Measurements from ENCODE around the gene SLC25A3. TPM values are rescaled to one million over a fixed set of nuclear protein-coding genes. Genes with fewer than 3 reads are reported as not detected.
"Not testable (repeated sequence)": the region's sequence is repeated elsewhere in the genome, so short reads cannot be mapped to it uniquely, and the experiment has no call there.

The SLC25A3 gene
- total RNA-seq, 1 donor from 2014 or later: 666 TPM

- peak overlapping the region; percentile 98 for H3K27ac ChIP-seq (ENCODE audit: low read depth, low read length)
- H3K4me3 ChIP-seq (ENCODE audit: low read length in 3 of 3): peak overlapping the region; percentile 67 to 99 (median 92)
- no peaks in the 10 kb centered on the region for H3K27me3 ChIP-seq (ENCODE audit: control insufficient read depth in 3 of 3, insufficient read depth in 3 of 3, low read length in 3 of 3)
- H3K36me3 ChIP-seq (ENCODE audit: control insufficient read depth in 3 of 3, insufficient read depth in 3 of 3, low read length in 3 of 3): peaks cover 19 to 21% (median 20%) of the 10 kb centered on the region in 3 donors
- peaks cover 12 to 16% (median 13%) of the 10 kb centered on the region in 3 donors for H3K4me1 ChIP-seq (ENCODE audit: control insufficient read depth in 3 of 3, insufficient read depth in 3 of 3, low read length in 3 of 3)
- no peaks in the 10 kb centered on the region for H3K9me3 ChIP-seq (ENCODE audit: control insufficient read depth in 3 of 3, low read length in 3 of 3)
- H3K9ac ChIP-seq (ENCODE audit: low read depth in 1 of 3, low read length in 3 of 3): peak overlapping the region; percentile 75 to 89 (median 82)
Observed at GRCh38 chr12:98592825-98593322, 612 bp upstream of the SLC25A3 start.

- Histone ChIP-seq H3K27me3 (ENCODE audit: control insufficient read depth in 3 of 3, insufficient read depth in 3 of 3, low read length in 3 of 3) (no peaks in the 10 kb centered on the region), H3K4me1 (ENCODE audit: control insufficient read depth in 3 of 3, insufficient read depth in 3 of 3, low read length in 3 of 3) (peaks cover 12 to 16% (median 13%) of the 10 kb centered on the region in 3 donors), H3K27ac (ENCODE audit: low read depth, low read length) (peak overlapping the region; percentile 98), H3K9ac (ENCODE audit: low read depth in 1 of 3, low read length in 3 of 3) (peak overlapping the region; percentile 99 to 100 (median 100)), H3K36me3 (ENCODE audit: control insufficient read depth in 3 of 3, insufficient read depth in 3 of 3, low read length in 3 of 3) (peaks cover 23 to 31% (median 28%) of the 10 kb centered on the region in 3 donors), H3K4me3 (ENCODE audit: low read length in 3 of 3) (peak overlapping the region; percentile 87 to 99 (median 98)), H3K9me3 (ENCODE audit: control insufficient read depth in 3 of 3, low read length in 3 of 3) (no peaks in the 10 kb centered on the region)
Observed at GRCh38 chr12:98594050-98594835, 757 bp downstream of the SLC25A3 start.

- Histone ChIP-seq H3K27ac (ENCODE audit: low read depth, low read length) (peak overlapping the region; percentile 98), H3K9me3 (ENCODE audit: control insufficient read depth in 3 of 3, low read length in 3 of 3) (no peaks in the 10 kb centered on the region), H3K4me3 (ENCODE audit: low read length in 3 of 3) (peak overlapping the region; percentile 87 to 99 (median 98)), H3K36me3 (ENCODE audit: control insufficient read depth in 3 of 3, insufficient read depth in 3 of 3, low read length in 3 of 3) (peaks cover 33 to 41% (median 40%) of the 10 kb centered on the region in 3 donors), H3K27me3 (ENCODE audit: control insufficient read depth in 3 of 3, insufficient read depth in 3 of 3, low read length in 3 of 3) (no peaks in the 10 kb centered on the region), H3K4me1 (ENCODE audit: control insufficient read depth in 3 of 3, insufficient read depth in 3 of 3, low read length in 3 of 3) (peaks cover 12 to 16% (median 13%) of the 10 kb centered on the region in 3 donors), H3K9ac (ENCODE audit: low read depth in 1 of 3, low read length in 3 of 3) (peak overlapping the region; percentile 99 to 100 (median 100))
Observed at GRCh38 chr12:98595243-98595988, 1.9 kb downstream of the SLC25A3 start.

- peaks cover 47 to 60% (median 57%) of the 10 kb centered on the region in 3 donors for H3K36me3 ChIP-seq (ENCODE audit: control insufficient read depth in 3 of 3, insufficient read depth in 3 of 3, low read length in 3 of 3)
- not testable (repeated sequence) for H3K9ac ChIP-seq (ENCODE audit: low read depth in 1 of 3, low read length in 3 of 3); H3K4me3 ChIP-seq (ENCODE audit: low read length in 3 of 3); H3K9me3 ChIP-seq (ENCODE audit: control insufficient read depth in 3 of 3, low read length in 3 of 3); H3K27me3 ChIP-seq (ENCODE audit: control insufficient read depth in 3 of 3, insufficient read depth in 3 of 3, low read length in 3 of 3); H3K27ac ChIP-seq (ENCODE audit: low read depth, low read length)
- peaks cover 12 to 16% (median 13%) of the 10 kb centered on the region in 3 donors for H3K4me1 ChIP-seq (ENCODE audit: control insufficient read depth in 3 of 3, insufficient read depth in 3 of 3, low read length in 3 of 3)
Observed at GRCh38 chr12:98597313-98597712, 3.8 kb downstream of the SLC25A3 start.

- Histone ChIP-seq H3K27ac (ENCODE audit: low read depth, low read length) (no peak overlapping the region), H3K4me1 (ENCODE audit: control insufficient read depth in 3 of 3, insufficient read depth in 3 of 3, low read length in 3 of 3) (peaks cover 0 to under 1% (median 0%) of the 10 kb centered on the region in 3 donors)
Observed at GRCh38 chr12:98601924-98602323, 8.4 kb downstream of the SLC25A3 start.

GRCh38 chr12:98606359-98606988, 13.0 kb downstream of the SLC25A3 start:
- no peak overlapping the region for H3K27ac ChIP-seq (ENCODE audit: low read depth, low read length)

More at GRCh38 chr12:98601924-98602323, 8.4 kb downstream of the SLC25A3 start:
- no peak overlapping the region for H3K9ac ChIP-seq (ENCODE audit: low read depth in 1 of 3, low read length in 3 of 3)
- H3K9me3 ChIP-seq (ENCODE audit: control insufficient read depth in 3 of 3, low read length in 3 of 3): no peaks in the 10 kb centered on the region
- H3K27me3 ChIP-seq (ENCODE audit: control insufficient read depth in 3 of 3, insufficient read depth in 3 of 3, low read length in 3 of 3): no peaks in the 10 kb centered on the region
- H3K4me3 ChIP-seq (ENCODE audit: low read length in 3 of 3): no peak overlapping the region
- peaks cover 49 to 70% (median 66%) of the 10 kb centered on the region in 3 donors for H3K36me3 ChIP-seq (ENCODE audit: control insufficient read depth in 3 of 3, insufficient read depth in 3 of 3, low read length in 3 of 3)

GRCh38 chr12:98610596-98610995, 17.1 kb downstream of the SLC25A3 start:
- H3K4me1 ChIP-seq (ENCODE audit: control insufficient read depth in 3 of 3, insufficient read depth in 3 of 3, low read length in 3 of 3): no peaks in the 10 kb centered on the region
- no peaks in the 10 kb centered on the region for H3K9me3 ChIP-seq (ENCODE audit: control insufficient read depth in 3 of 3, low read length in 3 of 3)
- no peak overlapping the region for H3K9ac ChIP-seq (ENCODE audit: low read depth in 1 of 3, low read length in 3 of 3)
- H3K27ac ChIP-seq (ENCODE audit: low read depth, low read length): no peak overlapping the region
- no peaks in the 10 kb centered on the region for H3K36me3 ChIP-seq (ENCODE audit: control insufficient read depth in 3 of 3, insufficient read depth in 3 of 3, low read length in 3 of 3)
- H3K27me3 ChIP-seq (ENCODE audit: control insufficient read depth in 3 of 3, insufficient read depth in 3 of 3, low read length in 3 of 3): no peaks in the 10 kb centered on the region
- no peak overlapping the region for H3K4me3 ChIP-seq (ENCODE audit: low read length in 3 of 3)

More at GRCh38 chr12:98606359-98606988, 13.0 kb downstream of the SLC25A3 start:
- Histone ChIP-seq H3K9me3 (ENCODE audit: control insufficient read depth in 3 of 3, low read length in 3 of 3) (no peaks in the 10 kb centered on the region), H3K4me3 (ENCODE audit: low read length in 3 of 3) (no peak overlapping the region), H3K4me1 (ENCODE audit: control insufficient read depth in 3 of 3, insufficient read depth in 3 of 3, low read length in 3 of 3) (no peaks in the 10 kb centered on the region), H3K27me3 (ENCODE audit: control insufficient read depth in 3 of 3, insufficient read depth in 3 of 3, low read length in 3 of 3) (no peaks in the 10 kb centered on the region), H3K36me3 (ENCODE audit: control insufficient read depth in 3 of 3, insufficient read depth in 3 of 3, low read length in 3 of 3) (peaks cover 22 to 31% (median 28%) of the 10 kb centered on the region in 3 donors), H3K9ac (ENCODE audit: low read depth in 1 of 3, low read length in 3 of 3) (no peak overlapping the region)

- Histone ChIP-seq H3K9ac (ENCODE audit: low read depth in 1 of 3, low read length in 3 of 3) (no peak overlapping the region), H3K4me3 (ENCODE audit: low read length in 3 of 3) (no peak overlapping the region), H3K27me3 (ENCODE audit: control insufficient read depth in 3 of 3, insufficient read depth in 3 of 3, low read length in 3 of 3) (no peaks in the 10 kb centered on the region), H3K27ac (ENCODE audit: low read depth, low read length) (no peak overlapping the region), H3K36me3 (ENCODE audit: control insufficient read depth in 3 of 3, insufficient read depth in 3 of 3, low read length in 3 of 3) (no peaks in the 10 kb centered on the region), H3K4me1 (ENCODE audit: control insufficient read depth in 3 of 3, insufficient read depth in 3 of 3, low read length in 3 of 3) (no peaks in the 10 kb centered on the region), H3K9me3 (ENCODE audit: control insufficient read depth in 3 of 3, low read length in 3 of 3) (no peaks in the 10 kb centered on the region)
Observed at GRCh38 chr12:98612696-98613334, 19.3 kb downstream of the SLC25A3 start.

GRCh38 chr12:98618952-98619351, 25.5 kb downstream of the SLC25A3 start:
- Histone ChIP-seq H3K4me3 (ENCODE audit: low read length in 3 of 3) (no peak overlapping the region), H3K27ac (ENCODE audit: low read depth, low read length) (no peak overlapping the region), H3K27me3 (ENCODE audit: control insufficient read depth in 3 of 3, insufficient read depth in 3 of 3, low read length in 3 of 3) (no peaks in the 10 kb centered on the region)

More at GRCh38 chr12:98618952-98619351, 25.5 kb downstream of the SLC25A3 start:
- no peak overlapping the region for H3K9ac ChIP-seq (ENCODE audit: low read depth in 1 of 3, low read length in 3 of 3)
- no peaks in the 10 kb centered on the region for H3K4me1 ChIP-seq (ENCODE audit: control insufficient read depth in 3 of 3, insufficient read depth in 3 of 3, low read length in 3 of 3)
- no peaks in the 10 kb centered on the region for H3K9me3 ChIP-seq (ENCODE audit: control insufficient read depth in 3 of 3, low read length in 3 of 3)
- H3K36me3 ChIP-seq (ENCODE audit: control insufficient read depth in 3 of 3, insufficient read depth in 3 of 3, low read length in 3 of 3): no peaks in the 10 kb centered on the region

Measured in skeletal muscle tissue (tissue), 4 donors.